DND-41 (cell line): ENCODE measurements around the gene TMEM255B.
A peak's percentile ranks its signal among the peaks of the same experiment; 100 is the strongest.

Source experiments
- ATAC-seq: fragments of 200-7000 bp; cut with Tn5 transposase; 3 replicates; pipeline ENCODE4 v1.9.1; 2021; ENCODE audit warnings: low read depth; ENCODE audit not compliant: insufficient read depth
- DNase-seq: peaks from one replicate; pipeline ENCODE4 v3.0.0-alpha.2; 2020
- H2AFZ ChIP-seq: 2 replicates; pipeline ENCODE4 v1.6.0; 2012; ENCODE audit warnings: low read depth, low read length
- H3K27ac ChIP-seq: 2 replicates; pipeline ENCODE4 v1.5.1; 2012; ENCODE audit warnings: low read length, inconsistent platforms
- H3K27me3 ChIP-seq: fragments of 200-600 bp; sonication (generic); 2 replicates; pipeline ENCODE4 v1.6.0; 2012; ENCODE audit warnings: low read length, mild to moderate bottlenecking, inconsistent platforms; ENCODE audit not compliant: insufficient read depth, poor library complexity
- H3K36me3 ChIP-seq: 2 replicates; pipeline ENCODE4 v1.5.1; 2012; ENCODE audit warnings: low read length, inconsistent platforms; ENCODE audit not compliant: insufficient read depth
- H3K4me1 ChIP-seq: 2 replicates; pipeline ENCODE4 v1.5.1; 2012; ENCODE audit warnings: mild to moderate bottlenecking, low read length; ENCODE audit not compliant: insufficient read depth
- H3K4me2 ChIP-seq: 2 replicates; pipeline ENCODE4 v1.6.0; 2012; ENCODE audit warnings: mild to moderate bottlenecking, moderate library complexity, low read length, inconsistent platforms; ENCODE audit not compliant: insufficient read depth
- H3K4me3 ChIP-seq, 2 experiments: fragments of 200-600 bp in 1 of 2; shearing (Covaris generic) in 1 of 2; 2 replicates each; pipeline ENCODE4 v1.5.1; 2012 to 2016; ENCODE audit warnings: inconsistent platforms in 2 of 2, low read length in 2 of 2, mild to moderate bottlenecking in 2 of 2, low read depth in 1 of 2, moderate library complexity in 1 of 2
- H3K79me2 ChIP-seq: 2 replicates; pipeline ENCODE4 v1.6.0; 2012; ENCODE audit warnings: low read length, inconsistent platforms; ENCODE audit not compliant: insufficient read depth
- H3K9ac ChIP-seq: 2 replicates; pipeline ENCODE4 v1.6.0; 2012; ENCODE audit warnings: low read depth, mild to moderate bottlenecking, inconsistent platforms, low read length, moderate library complexity
- H3K9me3 ChIP-seq: 2 replicates; pipeline ENCODE4 v1.5.1; 2012; ENCODE audit warnings: low read length, moderate library complexity, mild to moderate bottlenecking, inconsistent platforms; ENCODE audit not compliant: insufficient read depth, severe bottlenecking
- H4K20me1 ChIP-seq: 2 replicates; pipeline ENCODE4 v1.6.0; 2012; ENCODE audit warnings: low read length; ENCODE audit not compliant: insufficient read depth
- CTCF ChIP-seq: IDR thresholded peaks from 2 replicates; pipeline ENCODE4 v1.5.1; 2012; ENCODE audit warnings: borderline replicate concordance, low read length, moderate library complexity, mild to moderate bottlenecking; ENCODE audit not compliant: poor library complexity, severe bottlenecking; ENCODE audit errors: extremely low read depth
- EZH2 ChIP-seq: IDR thresholded peaks from 3 replicates; pipeline ENCODE4 v1.6.1; 2012; ENCODE audit warnings: borderline replicate concordance, low read depth, mild to moderate bottlenecking, moderate library complexity, low read length, inconsistent platforms; ENCODE audit not compliant: severe bottlenecking

TMEM255B gene

GRCh38 chr13:113837560-113838355 is 78.7 kb downstream of the TMEM255B start:
- H2AFZ ChIP-seq = no peak overlapping the region
- H4K20me1 ChIP-seq = 0 out of 2 replicates have a peak, but pooled peaks cover 14% of the 10 kb centered on the region
- no peaks in the 10 kb centered on the region for H3K9me3 ChIP-seq
- TF ChIP-seq EZH2 = no peak
- no peak for TF ChIP-seq CTCF
- DNase-seq (no peak), ATAC-seq (0 out of 3 replicates have a peak, but pooled peaks have one; percentile 10)
- H3K36me3 ChIP-seq = no peaks in the 10 kb centered on the region
- no peaks in the 10 kb centered on the region for H3K4me1 ChIP-seq
- H3K27me3 ChIP-seq = no peaks in the 10 kb centered on the region
- H3K4me3 ChIP-seq = no peak overlapping the region
- H3K79me2 ChIP-seq = no peaks in the 10 kb centered on the region
- H3K9ac ChIP-seq = no peak overlapping the region
- no peak overlapping the region for H3K4me2 ChIP-seq
- no peak overlapping the region for H3K27ac ChIP-seq

- H3K79me2 ChIP-seq = no peaks in the 10 kb centered on the region
- ATAC-seq (no peak), DNase-seq (no peak)
- H3K4me2 ChIP-seq = no peak overlapping the region
- H3K36me3 ChIP-seq = no peaks in the 10 kb centered on the region
- no peaks in the 10 kb centered on the region for H3K27me3 ChIP-seq
- no peaks in the 10 kb centered on the region for H3K4me1 ChIP-seq
- H2AFZ ChIP-seq = no peak overlapping the region
- no peak overlapping the region for H3K27ac ChIP-seq
- H3K4me3 ChIP-seq = no peak overlapping the region
- 0 out of 2 replicates have a peak, but pooled peaks cover 14% of the 10 kb centered on the region for H4K20me1 ChIP-seq
- H3K9me3 ChIP-seq = no peaks in the 10 kb centered on the region
- no peak overlapping the region for H3K9ac ChIP-seq
- TF ChIP-seq EZH2 (no peak), CTCF (no peak)
These were observed 79.7 kb downstream of the TMEM255B start for GRCh38 chr13:113838711-113839201.

GRCh38 chr13:113839536-113840204 is 80.6 kb downstream of the TMEM255B start:
- ATAC-seq (no peak), DNase-seq (no peak)
- H3K4me1 ChIP-seq = peaks cover 2% of the 10 kb centered on the region; the same call in 1 of the 2 replicates
- no peaks in the 10 kb centered on the region for H3K36me3 ChIP-seq
- no peak overlapping the region for H3K27ac ChIP-seq
- H3K9me3 ChIP-seq = no peaks in the 10 kb centered on the region
- H3K4me3 ChIP-seq = no peak overlapping the region
- H3K4me2 ChIP-seq = no peak overlapping the region
- no peaks in the 10 kb centered on the region for H3K79me2 ChIP-seq
- TF ChIP-seq EZH2 (no peak), CTCF (no peak)
- no peaks in the 10 kb centered on the region for H3K27me3 ChIP-seq
- peaks cover 14% of the 10 kb centered on the region; the same call in 1 of the 2 replicates for H4K20me1 ChIP-seq
- no peak overlapping the region for H2AFZ ChIP-seq
- H3K9ac ChIP-seq = no peak overlapping the region
